ENCODE results near the gene SKOR1. TPM values are rescaled to one million over a fixed set of nuclear protein-coding genes. Genes with fewer than 3 reads are reported as not detected.

SKOR1 gene
- total and polyA plus RNA-seq, 10 of the 15 experiments (the other 5 are each of a cell fraction or from before 2014, with no cell fraction given): 0.04 to 0.36 (median 0.10) TPM; not detected in 4

DNA sequence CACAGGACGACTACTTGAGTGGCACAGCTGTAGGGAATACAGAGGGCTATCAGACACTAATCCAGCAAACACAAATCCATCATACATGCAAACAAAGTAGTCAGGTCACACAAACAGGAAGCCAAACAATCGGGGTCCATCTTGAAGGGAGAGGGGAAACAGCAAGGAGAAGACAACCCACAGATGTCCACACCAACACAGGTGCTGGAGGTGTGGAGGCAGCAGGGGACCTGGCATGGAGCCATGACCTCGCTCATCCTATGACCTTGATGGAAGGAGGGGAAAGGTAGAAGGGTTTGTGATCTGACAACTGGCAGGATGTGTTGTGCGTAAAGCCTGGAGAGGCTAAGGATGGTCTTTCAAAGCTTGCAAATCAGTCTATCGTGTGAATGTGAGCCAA, 39.9 kb upstream of the SKOR1 start (continued):
- no peak for TF ChIP-seq ZBED1 (IDR thresholded peaks at IDR 0.05; ENCODE audit: borderline replicate concordance)
- TF ChIP-seq PAX5 (IDR thresholded peaks at IDR 0.05; ENCODE audit: borderline replicate concordance, low read depth, low read length): no peak
- TF ChIP-seq POU2F2 (IDR thresholded peaks at IDR 0.05; ENCODE audit: borderline replicate concordance, low read depth, low read length): no peak
- TF ChIP-seq ZZZ3 (IDR thresholded peaks at IDR 0.05; ENCODE audit: control insufficient read depth, insufficient read length, low read depth): no peak
- no peak for TF ChIP-seq JUND (IDR thresholded peaks at IDR 0.05; ENCODE audit: low read depth, low read length)
- no peak for TF ChIP-seq STAT1 (conservative IDR thresholded peaks at IDR 0.05)
- TF ChIP-seq, protein P1, sequence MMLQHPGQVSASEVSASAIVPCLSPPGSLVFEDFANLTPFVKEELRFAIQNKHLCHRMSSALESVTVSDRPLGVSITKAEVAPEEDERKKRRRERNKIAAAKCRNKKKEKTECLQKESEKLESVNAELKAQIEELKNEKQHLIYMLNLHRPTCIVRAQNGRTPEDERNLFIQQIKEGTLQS (IDR thresholded peaks at IDR 0.05; ENCODE audit: borderline replicate concordance, extremely low read depth, low read depth, low read length): no peak
- no peak for TF ChIP-seq CHD2 (IDR thresholded peaks at IDR 0.05; ENCODE audit: borderline replicate concordance, low read depth, low read length)

DNA sequence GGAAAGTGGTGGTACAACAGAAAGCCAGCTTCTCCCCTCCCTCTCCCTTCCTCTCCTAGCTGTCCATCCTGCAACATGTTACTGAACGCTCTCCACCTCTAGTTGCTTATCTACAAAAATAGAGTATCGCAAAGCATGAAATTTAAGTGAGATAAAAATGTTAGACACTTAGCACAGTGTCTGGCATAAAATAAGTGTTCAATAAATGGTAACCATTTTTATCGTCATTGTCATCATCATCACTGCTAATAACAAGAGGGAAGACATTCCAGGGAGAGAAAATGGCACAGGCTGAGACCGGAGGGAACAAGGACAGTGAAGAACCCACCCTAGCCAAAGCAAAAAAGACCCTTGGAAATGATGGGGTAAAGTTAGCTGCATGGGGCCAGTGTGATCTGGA, 38.7 kb upstream of the SKOR1 start:
- RAD21 ChIA-PET (ENCODE audit: unreplicated experiment): no interaction called here
- no peak overlapping the region for H3K4me3 ChIP-seq
- no peak for FAIRE-seq
- H3K9ac ChIP-seq (ENCODE audit: control insufficient read depth, insufficient read depth, low read length): no peak overlapping the region
- TF ChIP-seq, protein P2, sequence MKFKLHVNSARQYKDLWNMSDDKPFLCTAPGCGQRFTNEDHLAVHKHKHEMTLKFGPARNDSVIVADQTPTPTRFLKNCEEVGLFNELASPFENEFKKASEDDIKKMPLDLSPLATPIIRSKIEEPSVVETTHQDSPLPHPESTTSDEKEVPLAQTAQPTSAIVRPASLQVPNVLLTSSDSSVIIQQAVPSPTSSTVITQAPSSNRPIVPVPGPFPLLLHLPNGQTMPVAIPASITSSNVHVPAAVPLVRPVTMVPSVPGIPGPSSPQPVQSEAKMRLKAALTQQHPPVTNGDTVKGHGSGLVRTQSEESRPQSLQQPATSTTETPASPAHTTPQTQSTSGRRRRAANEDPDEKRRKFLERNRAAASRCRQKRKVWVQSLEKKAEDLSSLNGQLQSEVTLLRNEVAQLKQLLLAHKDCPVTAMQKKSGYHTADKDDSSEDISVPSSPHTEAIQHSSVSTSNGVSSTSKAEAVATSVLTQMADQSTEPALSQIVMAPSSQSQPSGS (IDR thresholded peaks at IDR 0.05; ENCODE audit: low read length): no peak
- TF ChIP-seq STAT3 (IDR thresholded peaks at IDR 0.05; ENCODE audit: low read depth, low read length): no peak
- no peaks in the 10 kb centered on the region for H3K27me3 ChIP-seq (replicated peaks in 1 of 2; ENCODE audit: control insufficient read depth in 2 of 2, insufficient read depth in 2 of 2, low read length in 1 of 2)
- H3K9me3 ChIP-seq (replicated peaks; ENCODE audit: control insufficient read depth, insufficient read depth, low read length): no peaks in the 10 kb centered on the region
- H3K79me2 ChIP-seq (ENCODE audit: control insufficient read depth, insufficient read depth, low read length): no peaks in the 10 kb centered on the region
- POLR2A ChIA-PET: interaction anchor here (0.6 kb wide), 1 partner anchor 1041 kb away, joined by 5 read pairs; no protein-coding TSS in a partner anchor
- H3K36me3 ChIP-seq (ENCODE audit: control insufficient read depth in 2 of 2, insufficient read depth in 2 of 2, low read length in 1 of 2): no peaks in the 10 kb centered on the region
- intact Hi-C loops (cut with micrococcal nuclease; ENCODE audit: unreplicated experiment): no loop called here
- CTCF ChIA-PET: interaction anchor here (0.5 to 2.7 kb wide), 4 partner anchors 45 to 329 kb away, joined by 3 to 9 read pairs (median 3); no protein-coding TSS in a partner anchor
- peaks cover 33% of the 10 kb centered on the region for H3K4me1 ChIP-seq (ENCODE audit: control insufficient read depth, insufficient read depth, low read length)
- in situ Hi-C loops (cut with MboI): no loop called here
- H3K4me2 ChIP-seq (ENCODE audit: control insufficient read depth, insufficient read depth): no peak overlapping the region
- SMC1A ChIA-PET (ENCODE audit: uncharacterized antibody, unreplicated experiment): interaction anchor here (0.6 to 8.3 kb wide), 4 partner anchors 23 to 187 kb away, joined by 3 to 50 read pairs (median 20); no protein-coding TSS in a partner anchor
- no peak for ATAC-seq
- 98% methylated on average over 4 of the region's 4 CpGs for WGBS (ENCODE audit: insufficient coverage, insufficient replicate concordance, low lambda C conversion rate, missing lambda C conversion rate)
- no peaks in the 10 kb centered on the region for H4K20me1 ChIP-seq (ENCODE audit: control insufficient read depth, insufficient read depth)
- DNase-seq (ENCODE audit: low read depth, low spot score): no peak
- H3K27ac ChIP-seq (ENCODE audit: control insufficient read depth, insufficient read depth): no peak overlapping the region
- no peak overlapping the region for H2AFZ ChIP-seq (ENCODE audit: control insufficient read depth, low read depth, low read length)
- no TSS peak for BruUV-seq (replicated peaks)

All from GM12878 (cell line).